Heart left ventricle (tissue), 16 donors: ENCODE data around the gene RASSF1. TPM values are rescaled to one million over a fixed set of nuclear protein-coding genes. Genes with fewer than 3 reads are reported as not detected.
A peak's percentile ranks its signal among the peaks of the same experiment; 100 is the strongest.

ENCODE experiments used
- ATAC-seq, 4 donors: fragments of 200-7000 bp; cut with Tn5 transposase; one replicate each; pipeline ENCODE4 v1.9.1; 2020 to 2022; ENCODE audit warnings: moderate library complexity in 4 of 4, mild to moderate bottlenecking in 3 of 4, moderate number of reproducible peaks in 1 of 4
- DNase-seq, 5 donors: peaks; one replicate each; pipeline ENCODE4 v3.0.0-alpha.2; 2020
- H3K27ac ChIP-seq, 12 donors: fragments of 200-600 bp; sonication (generic) in 4 of 12; one replicate each; pipeline versions ENCODE4 v1.5.0 to v1.8.0; 2016 to 2022; ENCODE audit warnings: mild to moderate bottlenecking in 2 of 12
- H3K27me3 ChIP-seq, 9 donors: fragments of 200-600 bp; sonication (generic) in 2 of 9; one replicate each; pipeline versions ENCODE4 v1.5.1 to v1.8.0; 2016 to 2022; ENCODE audit warnings: mild to moderate bottlenecking in 3 of 9
- H3K36me3 ChIP-seq, 9 donors: fragments of 200-600 bp; sonication (generic) in 2 of 9; one replicate each; pipeline versions ENCODE4 v1.5.0 to v1.8.0; 2018 to 2022; ENCODE audit warnings: mild to moderate bottlenecking in 2 of 9
- H3K4me1 ChIP-seq, 12 donors: fragments of 200-600 bp; sonication (generic) in 4 of 12; one replicate each; pipeline versions ENCODE4 v1.5.0 to v1.8.0; 2016 to 2022; ENCODE audit warnings: mild to moderate bottlenecking in 3 of 12
- H3K4me3 ChIP-seq, 12 donors: fragments of 200-600 bp; sonication (generic) in 4 of 12; one replicate each; pipeline versions ENCODE4 v1.5.0 to v1.8.0; 2017 to 2022; ENCODE audit warnings: mild to moderate bottlenecking in 9 of 12, moderate library complexity in 4 of 12
- H3K9me3 ChIP-seq, 12 donors: fragments of 200-600 bp; sonication (generic) in 4 of 12; one replicate each; pipeline versions ENCODE4 v1.5.0 to v1.8.0; 2016 to 2022; ENCODE audit warnings: mild to moderate bottlenecking in 1 of 12
- POLR2A ChIP-seq, 2 donors: fragments of 450-650 bp; IDR thresholded peaks; one replicate each; pipeline ENCODE4 v1.6.1; 2017; ENCODE audit warnings: antibody characterized with exemption in 2 of 2, mild to moderate bottlenecking in 2 of 2, moderate library complexity in 2 of 2
- WGBS, 4 donors: extraction: QIAGEN DNeasy Blood & Tissue Kit in 2 of 4; methylation state at CpG; one replicate each; pipeline versions ENCODE4 v1.1.5 to v1.1.7; 2013 to 2018; 5-methylcytosine and 5-hydroxymethylcytosine counted together
- intact Hi-C, 10 donors: fragments of 100-400 bp; cut with DNase I; formaldehyde crosslinking; loops; one replicate each; pipeline versions ENCODE4 v1.11.1 to v1.14.2; 2022
- polyA plus RNA-seq, 2 donors: library from polyadenylated mRNA; stranded (reverse); fragments of 200-250 nt; gene quantifications; one replicate each; pipeline ENCODE4 v1.2.3, GENCODE V29; 2013
- total RNA-seq, 9 donors: library from RNA; depleted of rRNA in 2 of 9; stranded (reverse); fragments of >200 nt in 2 of 9; fragmentation: NEBNext Ultra II Directional in 3 of 9; extraction: Animal tissue kit (Norgen Biotek cat#: 25700) in 3 of 9; gene quantifications; one replicate each; pipeline versions ENCODE4 v1.1.0 to v1.2.4, GENCODE V29; 2016 to 2023
- TF ChIP-seq, protein P1 (sequence below), 12 donors: fragments of 200-600 bp; sonication (generic) in 4 of 12; IDR thresholded peaks; one replicate each; pipeline versions ENCODE4 v1.5.0 to v1.8.0; 2018 to 2022; ENCODE audit warnings: antibody characterized with exemption in 12 of 12, mild to moderate bottlenecking in 5 of 12
- donor health status: ischemic (EF 13 %, LVEDD 7.1; RV severe dilation, severe dysfunction).
- donor health status: healthy with polysubstance abuse.
- donor health status: DM: no; HTN: yes; CAD: no.
- donor health status: DM: no; HTN: no; CAD: no.
- donor health status: ischemic (EF 25% LVEDD 6.9; RV normal size, moderate dysfunction).
- donor health status: ischemic (EF 25% LVEDD 5.7; RV mildly dilated, moderate dysfunction).
- donor health status: healthy.
- donor health status: DM: yes; HTN: yes; CAD: no.
- donor health status: ischemic (EF 35%, LVEDD 5.7; RV mildly dilated, moderate dysfunction).
- donor health status: nonischemic (EF 11% LVEDD 7.7; RV severe dilation, severe dysfunction).
- donor health status: DM: yes; HTN: yes; CAD: no.
- donor health status: PGD.
- donor health status: ischemic (EF 29% LVEDD 5.4; RV normal size, mild dysfunction).
- donor health status: nonischemic (EF 23%, LVEDD 6.1; RV moderate dilation, normal function).

RASSF1 gene
- total and polyA plus RNA-seq, 11 donors = 7.9 to 58.6 (median 14.2) TPM

GRCh38 chr3:50290161-50290641 lies 50.4 kb downstream of the RASSF1 start:
- TF ChIP-seq, protein P1, sequence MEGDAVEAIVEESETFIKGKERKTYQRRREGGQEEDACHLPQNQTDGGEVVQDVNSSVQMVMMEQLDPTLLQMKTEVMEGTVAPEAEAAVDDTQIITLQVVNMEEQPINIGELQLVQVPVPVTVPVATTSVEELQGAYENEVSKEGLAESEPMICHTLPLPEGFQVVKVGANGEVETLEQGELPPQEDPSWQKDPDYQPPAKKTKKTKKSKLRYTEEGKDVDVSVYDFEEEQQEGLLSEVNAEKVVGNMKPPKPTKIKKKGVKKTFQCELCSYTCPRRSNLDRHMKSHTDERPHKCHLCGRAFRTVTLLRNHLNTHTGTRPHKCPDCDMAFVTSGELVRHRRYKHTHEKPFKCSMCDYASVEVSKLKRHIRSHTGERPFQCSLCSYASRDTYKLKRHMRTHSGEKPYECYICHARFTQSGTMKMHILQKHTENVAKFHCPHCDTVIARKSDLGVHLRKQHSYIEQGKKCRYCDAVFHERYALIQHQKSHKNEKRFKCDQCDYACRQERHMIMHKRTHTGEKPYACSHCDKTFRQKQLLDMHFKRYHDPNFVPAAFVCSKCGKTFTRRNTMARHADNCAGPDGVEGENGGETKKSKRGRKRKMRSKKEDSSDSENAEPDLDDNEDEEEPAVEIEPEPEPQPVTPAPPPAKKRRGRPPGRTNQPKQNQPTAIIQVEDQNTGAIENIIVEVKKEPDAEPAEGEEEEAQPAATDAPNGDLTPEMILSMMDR (IDR thresholded peaks at IDR 0.05) = no peak
- ATAC-seq (no peak), DNase-seq (peak in 3 of 5 donors; percentile 27 to 58 (median 44))
- no peaks in the 10 kb centered on the region for H3K27me3 ChIP-seq
- WGBS, 4 donors = 85 to 92% (median 87%) methylated on average over 12 to 16 of the region's 16 CpGs
- no peak overlapping the region for H3K4me3 ChIP-seq
- no peaks in the 10 kb centered on the region for H3K9me3 ChIP-seq
- intact Hi-C loops = loop anchor here in 2 of 10 donors (5.0 to 10.0 kb wide), 2 partner anchors 37 to 355 kb away; partner anchors contain the start of gene TUSC2 (in 1 of the 2)
- H3K4me1 ChIP-seq = peaks cover 4 to 62% (median 38%) of the 10 kb centered on the region in 12 donors
- H3K36me3 ChIP-seq = peaks cover 3 to 45% (median 31%) of the 10 kb centered on the region in 9 donors
- no peak overlapping the region for H3K27ac ChIP-seq

DNA sequence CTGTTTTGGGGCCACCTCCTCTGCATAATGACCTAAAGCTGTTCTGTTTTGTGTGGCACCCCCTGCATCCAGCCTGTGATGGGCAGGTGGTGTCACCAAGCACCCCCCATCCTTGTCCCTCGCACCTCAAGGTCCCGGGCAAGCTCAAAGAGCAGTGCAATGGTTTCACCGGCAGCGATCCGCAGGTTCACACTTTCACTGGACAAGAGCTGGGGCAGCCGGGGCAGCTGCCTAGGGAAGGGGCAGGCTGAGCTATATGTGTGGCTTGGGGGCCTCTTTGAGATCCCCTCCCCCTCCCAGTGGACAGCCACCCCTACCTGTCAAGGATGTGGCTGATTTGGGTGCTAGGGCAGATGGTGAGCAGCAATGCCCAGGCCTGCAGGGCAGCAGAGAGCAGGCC lies 51.5 kb downstream of the RASSF1 start:
- no peaks in the 10 kb centered on the region for H3K27me3 ChIP-seq
- DNase-seq (peak in 1 of 5 donors; percentile 52), ATAC-seq (no peak)
- no peak overlapping the region for H3K4me3 ChIP-seq
- peaks cover 3 to 45% (median 31%) of the 10 kb centered on the region in 9 donors for H3K36me3 ChIP-seq
- H3K4me1 ChIP-seq = peaks cover 4 to 65% (median 38%) of the 10 kb centered on the region in 12 donors
- intact Hi-C loops = no loop called here
- 92 to 95% (median 93%) methylated on average over 5 to 6 of the region's 6 CpGs for WGBS, 4 donors
- H3K9me3 ChIP-seq = no peaks in the 10 kb centered on the region
- TF ChIP-seq, protein P1 (IDR thresholded peaks at IDR 0.05) = no peak
- TF ChIP-seq POLR2A (IDR thresholded peaks at IDR 0.05) = no peak
- H3K27ac ChIP-seq = peak overlapping the region in 2 of 12 donors; percentile 80 to 81

DNA sequence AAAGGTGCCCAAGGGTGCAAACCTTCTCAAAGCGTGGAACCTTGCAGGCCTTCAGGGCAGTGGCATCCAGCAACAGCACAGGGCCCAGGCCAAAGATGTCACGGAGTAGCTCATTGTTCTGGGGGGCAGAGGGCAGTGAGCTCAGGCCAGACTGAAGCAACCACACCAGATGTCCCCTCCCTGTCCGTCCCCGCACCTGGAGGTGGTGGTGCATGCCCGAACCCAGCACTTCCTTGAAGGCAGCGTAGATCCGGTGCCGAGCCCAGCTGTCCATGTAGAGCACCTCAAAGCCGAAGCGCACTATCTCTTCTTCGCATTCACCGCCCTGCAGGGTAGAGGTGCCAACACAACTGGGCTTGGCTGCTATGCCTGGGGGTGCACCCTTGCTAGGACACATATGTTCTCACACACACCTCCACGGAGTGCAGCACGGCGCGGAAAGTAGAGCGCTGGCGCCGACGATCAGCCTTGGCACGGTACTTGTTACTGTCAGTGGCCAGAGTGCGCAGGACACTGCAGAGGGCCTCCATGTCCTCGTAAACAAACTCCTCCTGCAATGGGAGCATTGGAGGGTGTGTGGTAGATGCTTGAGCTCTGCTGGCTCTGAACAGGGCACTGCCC lies 52.1 kb downstream of the RASSF1 start:
- H3K27ac ChIP-seq = peak overlapping the region in 7 of 12 donors; percentile 28 to 87 (median 80)
- intact Hi-C loops = no loop called here
- peaks cover 3 to 45% (median 31%) of the 10 kb centered on the region in 9 donors for H3K36me3 ChIP-seq
- H3K9me3 ChIP-seq = no peaks in the 10 kb centered on the region
- ATAC-seq (no peak), DNase-seq (peak in 2 of 5 donors; percentile 8 to 33)
- H3K4me3 ChIP-seq = no peak overlapping the region
- no peaks in the 10 kb centered on the region for H3K27me3 ChIP-seq
- TF ChIP-seq, protein P1 (IDR thresholded peaks at IDR 0.05) = no peak
- TF ChIP-seq POLR2A (IDR thresholded peaks at IDR 0.05) = no peak
- WGBS, 4 donors = 80 to 93% (median 91%) methylated on average over 21 to 23 of the region's 23 CpGs
- peaks cover 4 to 63% (median 38%) of the 10 kb centered on the region in 12 donors for H3K4me1 ChIP-seq

DNA sequence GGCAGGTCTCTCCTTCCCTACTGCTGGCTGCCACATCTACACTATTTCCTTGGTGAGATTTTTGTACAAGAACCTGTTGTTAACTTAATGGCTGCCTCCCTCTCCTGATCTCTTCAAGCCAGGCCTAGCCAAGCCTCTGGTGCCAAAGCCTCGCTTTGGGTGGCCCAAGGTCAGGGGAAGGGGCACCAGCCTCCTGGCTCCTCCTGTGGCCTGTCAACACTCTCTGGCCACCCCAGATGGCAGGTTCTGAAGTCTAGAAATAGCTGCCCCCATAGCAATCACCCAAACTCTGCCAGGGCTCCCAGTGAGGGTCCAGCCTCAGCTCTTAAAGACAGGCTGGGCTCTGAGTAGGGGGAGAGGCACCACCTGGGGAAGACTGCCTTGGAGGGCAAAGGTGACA lies 53.4 kb downstream of the RASSF1 start:
- intact Hi-C loops = no loop called here
- WGBS, 4 donors = 46 to 65% (median 48%) methylated on average over 1 of the region's 1 CpG; no CpG with 5 or more reads in 1 of the 4 donors
- no peak overlapping the region for H3K4me3 ChIP-seq
- peak overlapping the region; percentile 28 to 87 (median 76) for H3K27ac ChIP-seq
- no peak for TF ChIP-seq POLR2A (IDR thresholded peaks at IDR 0.05)
- TF ChIP-seq, protein P1 (IDR thresholded peaks at IDR 0.05) = no peak
- H3K9me3 ChIP-seq = no peaks in the 10 kb centered on the region
- H3K27me3 ChIP-seq = no peaks in the 10 kb centered on the region
- H3K36me3 ChIP-seq = peaks cover 3 to 45% (median 31%) of the 10 kb centered on the region in 9 donors
- DNase-seq (peak; percentile 54 to 85 (median 70)), ATAC-seq (peak; percentile 35 to 74 (median 55))
- peaks cover 4 to 53% (median 29%) of the 10 kb centered on the region in 12 donors for H3K4me1 ChIP-seq
